Measurements from ENCODE around the gene APC2. TPM values are rescaled to one million over a fixed set of nuclear protein-coding genes. Genes with fewer than 3 reads are reported as not detected.

The APC2 gene
- total and polyA plus RNA-seq, 2 donors (not counting 1 experiment from before 2014, with no cell fraction given): 0.12 to 0.16 TPM

DNA sequence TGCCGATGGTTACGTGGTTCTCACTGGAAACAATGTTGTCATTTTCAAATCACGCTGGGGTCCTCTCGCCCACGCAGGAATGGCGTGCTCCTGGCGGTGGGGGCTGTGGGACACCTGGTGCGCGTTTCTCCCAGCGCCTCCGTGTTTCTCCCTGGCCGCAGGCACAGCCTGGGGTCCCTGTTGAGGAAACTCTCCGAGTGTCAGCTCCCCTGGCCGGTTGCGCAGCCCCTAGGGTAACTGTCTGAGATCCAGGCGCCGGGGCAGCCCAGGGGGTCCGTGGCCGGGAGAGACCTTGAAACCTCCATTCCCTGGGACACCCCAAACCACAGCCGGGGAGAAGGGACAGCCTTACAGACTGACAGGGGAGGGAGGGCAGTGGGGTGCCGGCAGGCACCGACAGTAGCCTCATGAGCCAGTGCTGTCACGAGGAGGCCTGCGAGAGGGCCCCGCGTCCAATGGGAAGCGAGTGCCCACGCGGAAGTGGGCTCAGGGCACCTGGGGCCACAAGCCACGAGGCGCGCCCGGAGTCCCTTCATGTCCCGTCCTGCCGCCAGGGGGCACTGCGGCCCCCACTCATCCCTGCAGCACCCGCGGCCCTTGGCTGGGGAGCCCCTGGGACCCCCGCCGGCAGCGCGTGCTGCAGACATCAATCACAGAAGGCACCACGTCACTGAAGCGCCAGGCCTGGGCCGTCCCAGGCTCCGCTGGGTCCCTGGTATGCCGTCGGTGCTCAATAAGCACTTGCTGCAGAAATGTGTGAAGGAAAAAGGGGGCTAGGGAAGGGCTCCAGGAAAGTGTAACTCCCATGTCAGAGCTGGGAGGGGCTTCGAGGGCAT, 53.4 kb downstream of the APC2 start:
- peaks cover 0 to 44% (median 7%) of the 10 kb centered on the region in 3 donors for H3K9me3 ChIP-seq (ENCODE audit: control extremely low read depth in 1 of 3, control insufficient read depth in 2 of 3, insufficient read depth in 1 of 3, low read length in 2 of 3)
- Mint-ChIP-seq H3K9me3 (ENCODE audit: insufficient read depth) (no peaks in the 10 kb centered on the region), H3K27ac (no peak overlapping the region), H3K27me3 (peaks cover 21% of the 10 kb centered on the region), H3K4me3 (no peak overlapping the region), H3K4me1 (peaks cover 10% of the 10 kb centered on the region)
- peaks cover 0 to 54% (median 14%) of the 10 kb centered on the region in 4 experiments for H3K27me3 ChIP-seq (replicated peaks in 1 of 4; ENCODE audit: control extremely low read depth in 1 of 4, control insufficient read depth in 3 of 4, insufficient read depth in 4 of 4, low read length in 3 of 4)
- peak overlapping the region; percentile 57 for H3K4me2 ChIP-seq (replicated peaks; ENCODE audit: low read depth, low read length, poor library complexity, severe bottlenecking)
- no peak for TF ChIP-seq EZH2 (IDR thresholded peaks at IDR 0.05; ENCODE audit: borderline replicate concordance, insufficient read depth, low read depth, low read length, poor library complexity, severe bottlenecking)
- TF ChIP-seq, protein P1, sequence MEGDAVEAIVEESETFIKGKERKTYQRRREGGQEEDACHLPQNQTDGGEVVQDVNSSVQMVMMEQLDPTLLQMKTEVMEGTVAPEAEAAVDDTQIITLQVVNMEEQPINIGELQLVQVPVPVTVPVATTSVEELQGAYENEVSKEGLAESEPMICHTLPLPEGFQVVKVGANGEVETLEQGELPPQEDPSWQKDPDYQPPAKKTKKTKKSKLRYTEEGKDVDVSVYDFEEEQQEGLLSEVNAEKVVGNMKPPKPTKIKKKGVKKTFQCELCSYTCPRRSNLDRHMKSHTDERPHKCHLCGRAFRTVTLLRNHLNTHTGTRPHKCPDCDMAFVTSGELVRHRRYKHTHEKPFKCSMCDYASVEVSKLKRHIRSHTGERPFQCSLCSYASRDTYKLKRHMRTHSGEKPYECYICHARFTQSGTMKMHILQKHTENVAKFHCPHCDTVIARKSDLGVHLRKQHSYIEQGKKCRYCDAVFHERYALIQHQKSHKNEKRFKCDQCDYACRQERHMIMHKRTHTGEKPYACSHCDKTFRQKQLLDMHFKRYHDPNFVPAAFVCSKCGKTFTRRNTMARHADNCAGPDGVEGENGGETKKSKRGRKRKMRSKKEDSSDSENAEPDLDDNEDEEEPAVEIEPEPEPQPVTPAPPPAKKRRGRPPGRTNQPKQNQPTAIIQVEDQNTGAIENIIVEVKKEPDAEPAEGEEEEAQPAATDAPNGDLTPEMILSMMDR (IDR thresholded peaks at IDR 0.05): peak; percentile 82
- DNase-seq: peak; percentile 68
- CTCF ChIA-PET: interaction anchor here (1.3 to 1.6 kb wide), 2 partner anchors 37 to 169 kb away, joined by 3 read pairs; no protein-coding TSS in a partner anchor
- WGBS (ENCODE audit: insufficient coverage): 12% methylated on average over 49 of the region's 49 CpGs
- intact Hi-C loops (cut with micrococcal nuclease): no loop called here
- POLR2A ChIA-PET: no interaction called here
- H3K36me3 ChIP-seq (replicated peaks in 1 of 2; ENCODE audit: control extremely low read depth in 1 of 2, control insufficient read depth in 1 of 2, extremely low read depth in 1 of 2, insufficient read depth in 2 of 2, low read length in 1 of 2): no peaks in the 10 kb centered on the region
- H3K9ac ChIP-seq (ENCODE audit: low read length): no peak overlapping the region
- no peak for ATAC-seq (ENCODE audit: low read depth)
- no peak overlapping the region for H3K27ac ChIP-seq (ENCODE audit: low read length in 2 of 2)
- H4K20me1 ChIP-seq (ENCODE audit: control insufficient read depth, insufficient read depth, low read length, poor library complexity, severe bottlenecking): no peaks in the 10 kb centered on the region
- no peak overlapping the region for H3K4me3 ChIP-seq (ENCODE audit: control extremely low read depth in 1 of 5, extremely low read depth in 1 of 5, insufficient read depth in 1 of 5, low read depth in 2 of 5, low read length in 4 of 5)
- no peaks in the 10 kb centered on the region for H3K79me2 ChIP-seq (ENCODE audit: control insufficient read depth, insufficient read depth, low read length)
- no peak overlapping the region for H2AFZ ChIP-seq (ENCODE audit: insufficient read depth, low read depth, low read length, poor library complexity, severe bottlenecking)
- H3K4me1 ChIP-seq (ENCODE audit: control insufficient read depth in 2 of 2, insufficient read depth in 2 of 2, low read length in 2 of 2): peaks cover 16 to 21% of the 10 kb centered on the region in 2 donors
